Ishikawa (cell line): ENCODE results near the gene NUDT13.

Experiments
- CEBPB ChIP-seq: IDR thresholded peaks from 2 replicates; pipeline ENCODE4 v1.6.1; 2012
- CREB1 ChIP-seq: IDR thresholded peaks from 2 replicates; pipeline ENCODE4 v1.6.1; 2012; ENCODE audit warnings: low read depth
- EP300 ChIP-seq: IDR thresholded peaks from 2 replicates; pipeline ENCODE4 v1.6.1; 2012; ENCODE audit warnings: borderline replicate concordance
- FOXM1 ChIP-seq: IDR thresholded peaks from 2 replicates; pipeline ENCODE4 v1.6.1; 2012; ENCODE audit warnings: low read depth, borderline replicate concordance
- YY1 ChIP-seq: IDR thresholded peaks from 2 replicates; pipeline ENCODE4 v1.6.1; 2012; ENCODE audit warnings: low read depth
- TF ChIP-seq, protein P1 (sequence below): IDR thresholded peaks from 2 replicates; pipeline ENCODE4 v1.6.1; 2012; ENCODE audit warnings: low read depth, mild to moderate bottlenecking

DNA sequence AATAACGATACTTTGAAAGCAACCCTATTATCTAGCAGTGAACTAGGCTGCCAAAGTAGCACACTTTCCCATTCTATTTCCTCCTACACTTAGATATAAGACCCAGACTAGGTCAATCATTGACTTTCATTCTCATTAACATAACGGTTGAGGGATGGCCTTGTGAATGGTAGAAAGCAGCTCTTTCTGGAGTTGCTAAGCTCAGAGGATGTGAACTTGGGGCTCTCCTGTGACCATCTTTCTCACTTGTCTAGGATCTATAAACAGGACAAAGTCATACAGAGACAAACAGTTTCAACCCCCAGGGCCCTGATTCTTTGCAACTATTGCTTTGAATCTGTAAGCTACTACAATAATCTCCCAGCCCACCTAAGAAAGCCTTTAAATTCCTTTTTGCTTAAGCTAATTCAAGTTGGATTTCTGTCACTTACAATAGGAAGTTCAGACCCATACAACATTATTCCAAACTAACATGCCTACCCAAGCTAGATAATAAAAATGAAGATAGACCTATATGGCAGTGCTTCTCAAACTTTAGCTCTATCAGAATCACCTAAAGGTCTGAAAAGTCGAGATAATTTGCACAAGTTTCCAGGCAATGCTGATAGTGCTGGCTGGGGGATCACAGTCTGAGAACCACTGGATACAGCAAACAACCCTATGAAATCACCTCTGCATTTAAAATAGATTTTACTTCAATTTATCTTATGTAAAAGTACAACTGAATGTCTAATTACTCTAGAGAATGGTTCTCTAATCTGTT lies 30.3 kb upstream of the NUDT13 start:
- TF ChIP-seq EP300 (no peak), CREB1 (no peak), FOXM1 (no peak), CEBPB (no peak), YY1 (no peak)
- TF ChIP-seq, protein P1, sequence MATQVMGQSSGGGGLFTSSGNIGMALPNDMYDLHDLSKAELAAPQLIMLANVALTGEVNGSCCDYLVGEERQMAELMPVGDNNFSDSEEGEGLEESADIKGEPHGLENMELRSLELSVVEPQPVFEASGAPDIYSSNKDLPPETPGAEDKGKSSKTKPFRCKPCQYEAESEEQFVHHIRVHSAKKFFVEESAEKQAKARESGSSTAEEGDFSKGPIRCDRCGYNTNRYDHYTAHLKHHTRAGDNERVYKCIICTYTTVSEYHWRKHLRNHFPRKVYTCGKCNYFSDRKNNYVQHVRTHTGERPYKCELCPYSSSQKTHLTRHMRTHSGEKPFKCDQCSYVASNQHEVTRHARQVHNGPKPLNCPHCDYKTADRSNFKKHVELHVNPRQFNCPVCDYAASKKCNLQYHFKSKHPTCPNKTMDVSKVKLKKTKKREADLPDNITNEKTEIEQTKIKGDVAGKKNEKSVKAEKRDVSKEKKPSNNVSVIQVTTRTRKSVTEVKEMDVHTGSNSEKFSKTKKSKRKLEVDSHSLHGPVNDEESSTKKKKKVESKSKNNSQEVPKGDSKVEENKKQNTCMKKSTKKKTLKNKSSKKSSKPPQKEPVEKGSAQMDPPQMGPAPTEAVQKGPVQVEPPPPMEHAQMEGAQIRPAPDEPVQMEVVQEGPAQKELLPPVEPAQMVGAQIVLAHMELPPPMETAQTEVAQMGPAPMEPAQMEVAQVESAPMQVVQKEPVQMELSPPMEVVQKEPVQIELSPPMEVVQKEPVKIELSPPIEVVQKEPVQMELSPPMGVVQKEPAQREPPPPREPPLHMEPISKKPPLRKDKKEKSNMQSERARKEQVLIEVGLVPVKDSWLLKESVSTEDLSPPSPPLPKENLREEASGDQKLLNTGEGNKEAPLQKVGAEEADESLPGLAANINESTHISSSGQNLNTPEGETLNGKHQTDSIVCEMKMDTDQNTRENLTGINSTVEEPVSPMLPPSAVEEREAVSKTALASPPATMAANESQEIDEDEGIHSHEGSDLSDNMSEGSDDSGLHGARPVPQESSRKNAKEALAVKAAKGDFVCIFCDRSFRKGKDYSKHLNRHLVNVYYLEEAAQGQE = no peak
